CD4-positive, alpha-beta T cell (primary cell): ENCODE data around the gene UTP15. TPM values are rescaled to one million over a fixed set of nuclear protein-coding genes. Genes with fewer than 3 reads are reported as not detected.

ENCODE experiments used
- ATAC-seq: fragments of 200-7000 bp; cut with Tn5 transposase; one replicate; pipeline ENCODE4 v1.10.0; 2022; ENCODE audit warnings: mild to moderate bottlenecking; ENCODE audit not compliant: poor library complexity
- CTCF ChIA-PET: fragments of 350-600 bp; sonication (Branson Sonifier 250); formaldehyde crosslinking; loops from one replicate; lab custom pipeline; 2021; ENCODE audit warnings: antibody characterized with exemption, inconsistent platforms; lab: Charles Lee
- POLR2A ChIA-PET: fragments of 350-600 bp; sonication (Branson Sonifier 250); formaldehyde crosslinking; loops from one replicate; lab custom pipeline; 2021; ENCODE audit warnings: antibody characterized with exemption, inconsistent platforms; lab: Charles Lee
- DNase-seq, 14 experiments: peaks; one replicate each; pipeline ENCODE4 v3.0.0-alpha.2; 2013 to 2020; ENCODE audit warnings: mixed read lengths in 2 of 14
- H3K27ac ChIP-seq, 2 donors: one replicate each; pipeline versions ENCODE4 v1.5.1 to v1.7.0; 2013; ENCODE audit warnings: low read length in 2 of 2, low read depth in 1 of 2, mild to moderate bottlenecking in 1 of 2
- H3K27me3 ChIP-seq, 2 experiments: 1 replicate in 1 of 2; 2 replicates in 1 of 2; pipeline versions ENCODE4 v1.6.1 to v1.7.0; 2013; ENCODE audit warnings: low read length in 2 of 2, control low read depth in 1 of 2, mild to moderate bottlenecking in 1 of 2, moderate library complexity in 1 of 2; ENCODE audit not compliant: insufficient read depth in 2 of 2, control insufficient read depth in 1 of 2
- H3K36me3 ChIP-seq: one replicate; pipeline ENCODE4 v1.6.1; 2013; ENCODE audit warnings: low read length, control low read depth; ENCODE audit not compliant: insufficient read depth
- H3K4me1 ChIP-seq: one replicate; pipeline ENCODE4 v1.6.1; 2013; ENCODE audit warnings: low read length, control low read depth; ENCODE audit not compliant: insufficient read depth
- H3K4me3 ChIP-seq: one replicate; pipeline ENCODE4 v1.5.1; 2013; ENCODE audit warnings: mild to moderate bottlenecking, low read length, moderate library complexity
- H3K9me3 ChIP-seq, 2 experiments: 1 replicate in 1 of 2; 2 replicates in 1 of 2; pipeline versions ENCODE4 v1.6.1 to v1.7.0; 2013; ENCODE audit warnings: low read length in 2 of 2, mild to moderate bottlenecking in 2 of 2, control low read depth in 1 of 2, moderate library complexity in 1 of 2; ENCODE audit not compliant: control insufficient read depth in 1 of 2, insufficient read depth in 1 of 2
- H3K27ac Mint-ChIP-seq: one replicate; pipeline ENCODE4 v1.8.0; 2020; ENCODE audit warnings: mixed read lengths
- H3K27me3 Mint-ChIP-seq: one replicate; pipeline ENCODE4 v1.8.0; 2021; ENCODE audit warnings: mixed read lengths
- H3K36me3 Mint-ChIP-seq: one replicate; pipeline ENCODE4 v1.8.0; 2021; ENCODE audit warnings: low read depth, mixed read lengths
- H3K4me1 Mint-ChIP-seq: one replicate; pipeline ENCODE4 v1.8.0; 2021; ENCODE audit warnings: low read depth, mixed read lengths
- H3K4me3 Mint-ChIP-seq: one replicate; pipeline ENCODE4 v1.8.0; 2020; ENCODE audit warnings: mild to moderate bottlenecking, mixed read lengths
- H3K9me3 Mint-ChIP-seq: one replicate; pipeline ENCODE4 v1.8.0; 2020; ENCODE audit warnings: mixed read lengths
- intact Hi-C, 2 experiments: fragments of 100-400 bp; cut with DNase I in 1 of 2; cut with micrococcal nuclease in 1 of 2; formaldehyde crosslinking; loops; one replicate each; pipeline versions ENCODE4 v1.15.1 to v1.9.0; 2023 to 2025; cut with DNase I, micrococcal nuclease
- total RNA-seq, 174 experiments: library from RNA in 2 of 174; stranded (reverse) in 2 of 174; gene quantifications; one replicate each; pipeline ENCODE4 v1.2.3 and lab custom pipeline; 2021 to 2026
- TF ChIP-seq, protein P1 (sequence below): fragments of 200-600 bp; IDR thresholded peaks from one replicate; pipeline ENCODE4 v1.8.0; 2022; ENCODE audit warnings: antibody characterized with exemption, mild to moderate bottlenecking

Gene UTP15
- total RNA-seq, 2 experiments from 2014 or later, result 52.0 to 55.2 TPM

DNA sequence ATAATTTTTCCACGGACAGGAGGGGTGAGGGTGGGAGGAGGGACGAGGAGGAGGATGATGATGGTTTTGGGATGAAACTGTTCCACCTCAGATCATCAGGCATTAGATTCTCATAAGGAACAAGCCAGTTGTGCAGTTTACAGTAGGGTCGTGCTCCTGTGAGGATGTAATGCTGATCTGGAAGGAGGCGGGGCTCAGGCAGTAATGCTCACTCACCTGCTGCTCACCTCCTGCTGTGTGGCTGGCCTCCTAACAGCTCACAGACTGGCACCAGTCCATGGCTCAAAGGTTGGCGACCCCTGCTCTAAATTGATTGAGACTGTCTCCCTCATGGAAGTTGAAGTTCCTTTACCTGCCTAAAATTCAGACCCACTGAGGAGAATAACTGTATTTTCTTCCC is 33.3 kb upstream of the UTP15 start:
- DNase-seq (no peak), ATAC-seq (no peak)
- H3K4me3 ChIP-seq, result no peak overlapping the region
- no peaks in the 10 kb centered on the region for H3K9me3 ChIP-seq
- Mint-ChIP-seq H3K27ac (no peak overlapping the region), H3K27me3 (peaks cover 47% of the 10 kb centered on the region), H3K4me3 (no peak overlapping the region), H3K36me3 (no peaks in the 10 kb centered on the region), H3K9me3 (no peaks in the 10 kb centered on the region), H3K4me1 (no peaks in the 10 kb centered on the region)
- H3K4me1 ChIP-seq, result peaks cover 4% of the 10 kb centered on the region
- CTCF ChIA-PET, result no interaction called here
- H3K27ac ChIP-seq, result no peak overlapping the region
- intact Hi-C loops, result loop anchor here in 1 of 2 experiments (5.0 kb wide), 1 partner anchor 450 kb away; no protein-coding TSS in a partner anchor
- POLR2A ChIA-PET, result no interaction called here
- H3K36me3 ChIP-seq, result no peaks in the 10 kb centered on the region
- TF ChIP-seq, protein P1, sequence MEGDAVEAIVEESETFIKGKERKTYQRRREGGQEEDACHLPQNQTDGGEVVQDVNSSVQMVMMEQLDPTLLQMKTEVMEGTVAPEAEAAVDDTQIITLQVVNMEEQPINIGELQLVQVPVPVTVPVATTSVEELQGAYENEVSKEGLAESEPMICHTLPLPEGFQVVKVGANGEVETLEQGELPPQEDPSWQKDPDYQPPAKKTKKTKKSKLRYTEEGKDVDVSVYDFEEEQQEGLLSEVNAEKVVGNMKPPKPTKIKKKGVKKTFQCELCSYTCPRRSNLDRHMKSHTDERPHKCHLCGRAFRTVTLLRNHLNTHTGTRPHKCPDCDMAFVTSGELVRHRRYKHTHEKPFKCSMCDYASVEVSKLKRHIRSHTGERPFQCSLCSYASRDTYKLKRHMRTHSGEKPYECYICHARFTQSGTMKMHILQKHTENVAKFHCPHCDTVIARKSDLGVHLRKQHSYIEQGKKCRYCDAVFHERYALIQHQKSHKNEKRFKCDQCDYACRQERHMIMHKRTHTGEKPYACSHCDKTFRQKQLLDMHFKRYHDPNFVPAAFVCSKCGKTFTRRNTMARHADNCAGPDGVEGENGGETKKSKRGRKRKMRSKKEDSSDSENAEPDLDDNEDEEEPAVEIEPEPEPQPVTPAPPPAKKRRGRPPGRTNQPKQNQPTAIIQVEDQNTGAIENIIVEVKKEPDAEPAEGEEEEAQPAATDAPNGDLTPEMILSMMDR, result no peak
- peaks cover 5 to 10% of the 10 kb centered on the region in 2 experiments for H3K27me3 ChIP-seq

DNA sequence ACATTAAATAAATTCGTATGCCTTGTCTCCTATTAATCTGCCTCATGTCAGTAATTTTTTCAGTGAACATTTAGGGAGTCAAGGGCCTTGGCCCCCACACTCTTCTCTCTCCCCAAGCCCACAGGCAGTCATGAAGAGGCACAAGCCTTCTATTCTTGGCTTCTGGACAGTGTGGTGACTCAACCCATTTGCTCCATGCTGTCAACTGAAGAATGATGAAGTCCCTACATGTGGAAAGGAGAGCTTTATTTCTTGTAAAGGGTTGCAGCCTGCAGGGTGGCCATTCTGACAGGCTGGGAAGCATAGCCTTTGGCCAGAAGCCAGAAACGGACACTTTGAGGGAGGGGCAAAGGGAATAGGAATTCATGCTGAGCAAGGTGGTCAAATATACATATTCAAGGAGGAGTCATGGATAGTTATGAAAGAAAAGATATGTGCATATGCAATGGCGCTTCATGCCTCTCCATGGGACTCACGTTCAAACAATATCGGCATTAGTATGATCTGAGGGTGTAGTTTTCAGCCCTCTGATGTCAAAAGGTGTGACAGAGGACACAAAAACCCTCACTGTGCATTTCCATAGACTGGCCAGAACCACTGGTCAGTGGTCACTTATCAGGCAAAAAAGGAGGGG is 31.4 kb upstream of the UTP15 start:
- Mint-ChIP-seq H3K36me3 (no peaks in the 10 kb centered on the region), H3K27ac (no peak overlapping the region), H3K9me3 (no peaks in the 10 kb centered on the region), H3K4me3 (no peak overlapping the region), H3K27me3 (peaks cover 40% of the 10 kb centered on the region), H3K4me1 (no peaks in the 10 kb centered on the region)
- H3K27me3 ChIP-seq, result peaks cover 5 to 6% of the 10 kb centered on the region in 2 experiments
- ChIA-PET CTCF (no interaction called here), POLR2A (no interaction called here)
- intact Hi-C loops, result loop anchor here in 1 of 2 experiments (5.0 kb wide), 1 partner anchor 452 kb away; no protein-coding TSS in a partner anchor
- H3K4me3 ChIP-seq, result no peak overlapping the region
- no peak overlapping the region for H3K27ac ChIP-seq
- no peaks in the 10 kb centered on the region for H3K9me3 ChIP-seq
- ATAC-seq, result no peak
- TF ChIP-seq, protein P1, result no peak
- H3K4me1 ChIP-seq, result peaks cover 4% of the 10 kb centered on the region
- H3K36me3 ChIP-seq, result no peaks in the 10 kb centered on the region
- DNase-seq, result no peak

DNA sequence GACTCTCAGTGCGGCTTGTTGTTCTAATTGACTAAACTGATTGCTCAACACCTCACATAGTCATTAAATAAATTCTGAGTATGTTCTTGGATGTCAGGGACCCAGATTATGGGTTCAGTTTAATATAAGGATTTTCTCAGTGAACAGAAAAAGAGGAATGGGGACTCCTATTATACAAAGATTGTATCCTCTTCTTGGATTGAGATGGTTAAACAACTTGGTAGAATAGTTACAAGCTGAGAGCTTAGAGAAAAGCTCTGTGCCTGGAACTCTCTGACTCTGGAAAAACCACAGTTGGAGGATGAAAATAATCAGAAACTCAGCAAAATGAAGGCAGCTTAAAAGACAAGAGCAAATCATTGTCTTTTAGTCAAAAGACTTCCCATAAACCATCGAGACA is 30.6 kb upstream of the UTP15 start:
- TF ChIP-seq, protein P1, result no peak
- no peaks in the 10 kb centered on the region for H3K36me3 Mint-ChIP-seq
- H3K4me1 ChIP-seq, result peaks cover 4% of the 10 kb centered on the region
- no peak overlapping the region for H3K27ac Mint-ChIP-seq
- peaks cover 5 to 7% of the 10 kb centered on the region in 2 experiments for H3K27me3 ChIP-seq
- no peaks in the 10 kb centered on the region for H3K9me3 ChIP-seq
- no peak overlapping the region for H3K4me3 Mint-ChIP-seq
- intact Hi-C loops, result loop anchor here in 1 of 2 experiments (5.0 kb wide), 1 partner anchor 453 kb away; no protein-coding TSS in a partner anchor
- H3K4me1 Mint-ChIP-seq, result no peaks in the 10 kb centered on the region
- no peak for DNase-seq
- H3K27ac ChIP-seq, result no peak overlapping the region
- H3K27me3 Mint-ChIP-seq, result peaks cover 41% of the 10 kb centered on the region
- POLR2A ChIA-PET, result interaction anchor here (0.8 kb wide), 1 partner anchor 613 kb away, joined by 3 read pairs; no protein-coding TSS in a partner anchor
- H3K4me3 ChIP-seq, result no peak overlapping the region
- CTCF ChIA-PET, result interaction anchor here (1.4 kb wide), 1 partner anchor 56 kb away, joined by 3 read pairs; no protein-coding TSS in a partner anchor
- no peak for ATAC-seq
- no peaks in the 10 kb centered on the region for H3K36me3 ChIP-seq
- no peaks in the 10 kb centered on the region for H3K9me3 Mint-ChIP-seq
